Activated CD4-positive, alpha-beta T cell treated with anti-CD3 and anti-CD28 coated beads for 48 hours (primary cell): ENCODE results near the gene PILRB.

ENCODE experiments used
- DNase-seq: peaks from one replicate; pipeline ENCODE4 v3.0.0-alpha.2; 2020

Gene PILRB

GRCh38 chr7:100411101-100411500 lies 53.2 kb downstream of the PILRB start:
- DNase-seq: no peak

- DNase-seq: no peak
These were observed 55.4 kb downstream of the PILRB start for GRCh38 chr7:100413346-100413745.

DNA sequence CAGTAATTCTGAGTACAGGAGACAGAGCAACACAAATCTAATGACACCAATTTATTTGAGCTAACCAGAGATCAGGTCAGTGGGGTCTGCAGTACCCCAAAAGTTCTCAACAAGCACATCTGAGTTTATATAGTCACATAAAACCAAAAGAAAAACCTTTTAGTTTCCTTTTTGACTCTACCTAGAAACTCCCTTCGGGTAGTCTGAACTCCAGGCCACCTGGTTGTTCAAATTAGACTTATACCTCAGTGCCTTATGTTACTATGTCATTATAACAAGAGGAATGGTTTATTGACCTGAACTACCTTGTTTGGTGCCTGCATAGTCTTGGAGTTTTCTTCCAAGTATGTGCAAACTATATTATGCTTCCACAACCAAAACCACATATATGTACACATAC lies 56.0 kb downstream of the PILRB start:
- DNase-seq: no peak

DNA sequence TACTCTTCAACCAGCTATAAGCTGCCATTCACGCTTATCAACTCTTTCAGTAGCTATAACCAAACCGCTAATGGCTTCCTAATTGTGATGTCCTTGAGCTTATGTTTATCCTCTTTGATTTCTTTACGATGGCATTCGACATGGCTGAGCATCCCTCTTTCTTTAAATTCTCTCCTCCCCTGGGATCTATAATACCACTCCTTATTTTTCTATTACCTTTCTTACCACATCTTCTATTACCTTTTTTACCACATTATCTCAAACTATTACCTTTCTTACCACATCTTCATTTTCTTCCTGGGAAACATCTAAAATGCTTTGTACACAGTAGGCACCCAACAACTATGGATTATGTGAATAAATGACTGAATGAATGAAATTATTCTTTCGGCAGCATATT lies 57.5 kb downstream of the PILRB start:
- DNase-seq: no peak
